GM20000 (cell line): ENCODE results near the gene SUN1.
A peak's percentile ranks its signal among the peaks of the same experiment; 100 is the strongest.

ENCODE experiments used
- DNase-seq: peaks from one replicate; pipeline ENCODE4 v3.0.0; 2012; ENCODE audit warnings: low spot score
- CTCF ChIP-seq: IDR thresholded peaks from 2 replicates; pipeline ENCODE4 v1.5.1; 2012; ENCODE audit warnings: mild to moderate bottlenecking, control low read depth; ENCODE audit errors: extremely low read depth, missing control alignments

The SUN1 gene

GRCh38 chr7:908159-908581, 75.9 kb downstream of the SUN1 start:
- no peak for DNase-seq
- no peak for TF ChIP-seq CTCF

- DNase-seq = peak; percentile 91
Observed at GRCh38 chr7:908591-909357, 76.5 kb downstream of the SUN1 start.

GRCh38 chr7:909358-910329, 77.4 kb downstream of the SUN1 start:
- TF ChIP-seq CTCF = no peak
- no peak for DNase-seq

More at GRCh38 chr7:908591-909357, 76.5 kb downstream of the SUN1 start:
- TF ChIP-seq CTCF = peak; percentile 92

GRCh38 chr7:910441-910861, 78.2 kb downstream of the SUN1 start:
- no peak for DNase-seq
- no peak for TF ChIP-seq CTCF

- no peak for DNase-seq
- no peak for TF ChIP-seq CTCF
Observed at GRCh38 chr7:910931-911431, 78.7 kb downstream of the SUN1 start.

GRCh38 chr7:911791-912480, 79.7 kb downstream of the SUN1 start:
- DNase-seq = no peak
- no peak for TF ChIP-seq CTCF
